Measurements from ENCODE around the gene DCDC2.
"Not testable (repeated sequence)": the region's sequence is repeated elsewhere in the genome, so short reads cannot be mapped to it uniquely, and the experiment has no call there.

The DCDC2 gene

DNA sequence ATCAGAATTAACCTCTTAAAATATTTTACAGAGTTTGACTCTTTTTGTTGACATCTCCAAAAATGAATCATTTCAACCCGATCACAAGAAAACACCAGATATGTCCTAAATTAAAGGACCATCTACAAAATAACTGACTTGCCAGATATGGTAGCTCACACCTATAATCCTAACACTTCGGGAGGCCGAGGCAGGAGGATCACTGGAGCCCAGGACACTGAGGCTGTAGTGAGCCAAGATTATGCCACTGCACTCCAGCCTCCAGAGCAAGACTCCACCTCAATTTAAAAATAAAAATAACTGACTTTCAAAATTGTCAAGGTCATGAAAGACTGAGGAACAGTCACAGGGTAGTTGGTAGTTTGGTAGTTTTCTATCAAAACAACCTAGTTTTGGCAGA is 34.9 kb downstream of the DCDC2 start:
- Histone ChIP-seq H3K9me3 (ENCODE audit: control insufficient read depth, low read length) (no peaks in the 10 kb centered on the region), H3K4me1 (ENCODE audit: control insufficient read depth, insufficient read depth, low read length) (no peaks in the 10 kb centered on the region), H3K27me3 (replicated peaks; ENCODE audit: control insufficient read depth, insufficient read depth, low read length) (no peaks in the 10 kb centered on the region), H3K36me3 (ENCODE audit: control insufficient read depth, insufficient read depth, low read length, severe bottlenecking) (no peaks in the 10 kb centered on the region), H3K9ac (ENCODE audit: low read length) (no peak overlapping the region), H3K4me3 (ENCODE audit: low read length) (no peak overlapping the region)
- no peak for DNase-seq (ENCODE audit: low read depth)

DNA sequence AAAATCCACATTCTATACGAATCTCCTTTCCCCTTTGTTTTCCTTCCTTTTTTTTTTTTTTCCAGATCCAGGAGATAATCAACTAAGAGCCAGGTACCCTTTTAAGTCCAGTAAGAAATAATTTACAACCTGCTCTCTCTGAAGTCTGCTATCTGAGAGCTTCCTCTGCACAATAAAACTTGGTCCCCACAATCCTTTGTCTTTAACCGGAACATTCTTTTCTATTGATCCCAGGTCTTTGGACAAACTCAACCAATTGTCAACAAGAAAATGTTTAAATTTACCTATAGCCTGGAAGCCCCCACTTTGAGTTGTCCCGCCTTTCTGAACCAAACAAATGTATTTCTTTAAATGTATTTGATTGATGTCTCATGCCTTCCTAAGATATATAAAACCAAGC is 35.4 kb downstream of the DCDC2 start:
- H3K4me3 ChIP-seq (ENCODE audit: low read length); DNase-seq (ENCODE audit: low read depth); H3K27me3 ChIP-seq (replicated peaks; ENCODE audit: control insufficient read depth, insufficient read depth, low read length); H3K36me3 ChIP-seq (ENCODE audit: control insufficient read depth, insufficient read depth, low read length, severe bottlenecking); H3K4me1 ChIP-seq (ENCODE audit: control insufficient read depth, insufficient read depth, low read length); H3K9me3 ChIP-seq (ENCODE audit: control insufficient read depth, low read length); H3K9ac ChIP-seq (ENCODE audit: low read length): not testable (repeated sequence)

- H3K36me3 ChIP-seq (ENCODE audit: control insufficient read depth, insufficient read depth, low read length, severe bottlenecking): no peaks in the 10 kb centered on the region
- H3K27me3 ChIP-seq (replicated peaks; ENCODE audit: control insufficient read depth, insufficient read depth, low read length): no peaks in the 10 kb centered on the region
Observed at GRCh38 chr6:24321538-24322162, 36.2 kb downstream of the DCDC2 start.

DNA sequence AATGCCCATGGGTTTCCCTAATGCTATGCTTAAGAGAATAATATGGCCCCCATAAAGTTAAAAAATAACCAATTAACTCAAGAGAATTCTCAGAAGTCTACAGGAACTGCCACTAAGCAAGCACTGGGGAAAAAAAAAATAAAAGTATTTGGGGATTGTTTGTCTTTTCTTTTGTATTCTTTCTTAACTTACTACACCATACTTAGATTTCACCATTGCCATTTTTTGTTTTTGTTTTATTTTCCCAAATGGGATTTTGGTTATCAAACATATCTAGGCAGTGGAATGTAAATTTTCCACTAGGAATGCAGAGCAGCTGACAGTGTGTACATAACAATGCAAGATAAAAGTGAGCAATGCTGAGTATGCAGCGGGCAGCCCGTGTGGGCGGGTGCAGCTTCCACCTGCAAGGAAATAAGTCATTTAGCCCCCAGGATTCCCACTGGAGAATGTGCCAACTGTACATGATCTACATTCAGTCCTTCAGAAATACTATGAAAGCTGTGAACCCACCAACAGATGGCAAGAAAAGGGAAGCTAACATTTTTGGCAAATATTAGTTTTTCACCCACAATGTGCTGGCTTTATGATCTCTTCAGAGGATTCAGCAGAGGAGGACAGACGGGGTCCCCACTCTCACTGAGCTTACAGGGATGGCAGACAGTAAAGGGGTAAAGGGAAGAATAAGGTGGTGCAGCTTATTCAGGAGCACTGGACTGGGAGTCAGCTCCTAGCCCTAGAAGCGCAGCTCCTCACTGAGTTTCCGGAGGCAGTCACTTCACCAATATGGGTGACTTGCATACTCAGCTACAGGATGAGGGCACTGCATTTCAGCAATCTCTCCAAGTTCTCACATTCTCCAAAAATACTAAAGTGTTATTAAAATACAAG is 44.4 kb downstream of the DCDC2 start:
- no peaks in the 10 kb centered on the region for H3K36me3 ChIP-seq (ENCODE audit: control insufficient read depth, insufficient read depth, low read length, severe bottlenecking)
- H3K4me3 ChIP-seq (ENCODE audit: low read length): no peak overlapping the region
- H3K4me1 ChIP-seq (ENCODE audit: control insufficient read depth, insufficient read depth, low read length): no peaks in the 10 kb centered on the region
- peaks cover 6% of the 10 kb centered on the region for H3K9me3 ChIP-seq (ENCODE audit: control insufficient read depth, low read length)
- peaks cover 6% of the 10 kb centered on the region for H3K27me3 ChIP-seq (replicated peaks; ENCODE audit: control insufficient read depth, insufficient read depth, low read length)
- peak; percentile 68 for DNase-seq (ENCODE audit: low read depth)
- no peak overlapping the region for H3K9ac ChIP-seq (ENCODE audit: low read length)

More at GRCh38 chr6:24321538-24322162, 36.2 kb downstream of the DCDC2 start:
- Histone ChIP-seq H3K4me1 (ENCODE audit: control insufficient read depth, insufficient read depth, low read length) (no peaks in the 10 kb centered on the region), H3K4me3 (ENCODE audit: low read length) (no peak overlapping the region), H3K9me3 (ENCODE audit: control insufficient read depth, low read length) (no peaks in the 10 kb centered on the region), H3K9ac (ENCODE audit: low read length) (no peak overlapping the region)
- DNase-seq (ENCODE audit: low read depth): no peak

DNA sequence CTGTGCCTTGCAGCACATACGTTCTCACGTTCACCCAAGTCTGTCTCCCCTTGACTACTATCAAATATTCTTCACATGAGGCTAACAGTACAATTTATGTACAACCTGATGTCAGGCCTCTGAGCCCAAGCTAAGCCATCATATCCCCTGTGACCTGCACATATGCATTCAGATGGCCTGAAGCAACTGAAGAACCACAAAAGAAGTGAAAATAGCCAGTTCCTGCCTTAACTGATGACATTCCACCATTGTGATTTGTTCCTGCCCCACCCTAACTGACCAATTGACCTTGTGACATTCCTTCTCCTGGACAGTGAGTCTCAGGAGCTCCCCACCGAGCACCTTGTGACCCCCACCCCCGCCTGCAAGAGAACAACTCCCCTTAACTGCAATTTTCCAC is 46.1 kb downstream of the DCDC2 start:
- H3K4me1 ChIP-seq (ENCODE audit: control insufficient read depth, insufficient read depth, low read length); H3K36me3 ChIP-seq (ENCODE audit: control insufficient read depth, insufficient read depth, low read length, severe bottlenecking); H3K4me3 ChIP-seq (ENCODE audit: low read length); H3K27me3 ChIP-seq (replicated peaks; ENCODE audit: control insufficient read depth, insufficient read depth, low read length); H3K9ac ChIP-seq (ENCODE audit: low read length); DNase-seq (ENCODE audit: low read depth); H3K9me3 ChIP-seq (ENCODE audit: control insufficient read depth, low read length): not testable (repeated sequence)

GRCh38 chr6:24307881-24308280 is 50.0 kb downstream of the DCDC2 start:
- no peak for DNase-seq (ENCODE audit: low read depth)
- Histone ChIP-seq H3K9ac (ENCODE audit: low read length) (no peak overlapping the region), H3K36me3 (ENCODE audit: control insufficient read depth, insufficient read depth, low read length, severe bottlenecking) (no peaks in the 10 kb centered on the region), H3K9me3 (ENCODE audit: control insufficient read depth, low read length) (peaks cover 6% of the 10 kb centered on the region), H3K27me3 (replicated peaks; ENCODE audit: control insufficient read depth, insufficient read depth, low read length) (no peaks in the 10 kb centered on the region), H3K4me3 (ENCODE audit: low read length) (no peak overlapping the region), H3K4me1 (ENCODE audit: control insufficient read depth, insufficient read depth, low read length) (peaks cover 6% of the 10 kb centered on the region)

GRCh38 chr6:24306936-24307335 is 50.9 kb downstream of the DCDC2 start:
- H3K36me3 ChIP-seq (ENCODE audit: control insufficient read depth, insufficient read depth, low read length, severe bottlenecking): no peaks in the 10 kb centered on the region
- H3K4me3 ChIP-seq (ENCODE audit: low read length): no peak overlapping the region
- H3K9ac ChIP-seq (ENCODE audit: low read length): no peak overlapping the region

GRCh38 chr6:24306038-24306437 is 51.8 kb downstream of the DCDC2 start:
- H3K9me3 ChIP-seq (ENCODE audit: control insufficient read depth, low read length): no peaks in the 10 kb centered on the region
- H3K36me3 ChIP-seq (ENCODE audit: control insufficient read depth, insufficient read depth, low read length, severe bottlenecking): no peaks in the 10 kb centered on the region
- DNase-seq (ENCODE audit: low read depth): no peak
- no peaks in the 10 kb centered on the region for H3K27me3 ChIP-seq (replicated peaks; ENCODE audit: control insufficient read depth, insufficient read depth, low read length)
- no peak overlapping the region for H3K9ac ChIP-seq (ENCODE audit: low read length)
- no peak overlapping the region for H3K4me3 ChIP-seq (ENCODE audit: low read length)
- peaks cover 6% of the 10 kb centered on the region for H3K4me1 ChIP-seq (ENCODE audit: control insufficient read depth, insufficient read depth, low read length)

More at GRCh38 chr6:24306936-24307335, 50.9 kb downstream of the DCDC2 start:
- DNase-seq (ENCODE audit: low read depth): no peak
- peaks cover 6% of the 10 kb centered on the region for H3K9me3 ChIP-seq (ENCODE audit: control insufficient read depth, low read length)
- H3K4me1 ChIP-seq (ENCODE audit: control insufficient read depth, insufficient read depth, low read length): peaks cover 6% of the 10 kb centered on the region
- no peaks in the 10 kb centered on the region for H3K27me3 ChIP-seq (replicated peaks; ENCODE audit: control insufficient read depth, insufficient read depth, low read length)

GRCh38 chr6:24296944-24297343 is 60.9 kb downstream of the DCDC2 start:
- Histone ChIP-seq H3K4me3 (ENCODE audit: low read length) (no peak overlapping the region), H3K4me1 (ENCODE audit: control insufficient read depth, insufficient read depth, low read length) (no peaks in the 10 kb centered on the region), H3K36me3 (ENCODE audit: control insufficient read depth, insufficient read depth, low read length, severe bottlenecking) (no peaks in the 10 kb centered on the region), H3K27me3 (replicated peaks; ENCODE audit: control insufficient read depth, insufficient read depth, low read length) (no peaks in the 10 kb centered on the region), H3K9me3 (ENCODE audit: control insufficient read depth, low read length) (no peaks in the 10 kb centered on the region), H3K9ac (ENCODE audit: low read length) (no peak overlapping the region)
- DNase-seq (ENCODE audit: low read depth): no peak

GRCh38 chr6:24293852-24294251 is 64.0 kb downstream of the DCDC2 start:
- not testable (repeated sequence) for DNase-seq (ENCODE audit: low read depth); H3K4me3 ChIP-seq (ENCODE audit: low read length); H3K36me3 ChIP-seq (ENCODE audit: control insufficient read depth, insufficient read depth, low read length, severe bottlenecking); H3K9me3 ChIP-seq (ENCODE audit: control insufficient read depth, low read length); H3K27me3 ChIP-seq (replicated peaks; ENCODE audit: control insufficient read depth, insufficient read depth, low read length); H3K9ac ChIP-seq (ENCODE audit: low read length); H3K4me1 ChIP-seq (ENCODE audit: control insufficient read depth, insufficient read depth, low read length)

GRCh38 chr6:24287239-24287638 is 70.6 kb downstream of the DCDC2 start:
- Histone ChIP-seq H3K36me3 (ENCODE audit: control insufficient read depth, insufficient read depth, low read length, severe bottlenecking) (no peaks in the 10 kb centered on the region), H3K9me3 (ENCODE audit: control insufficient read depth, low read length) (no peaks in the 10 kb centered on the region), H3K4me1 (ENCODE audit: control insufficient read depth, insufficient read depth, low read length) (peaks cover 5% of the 10 kb centered on the region), H3K27me3 (replicated peaks; ENCODE audit: control insufficient read depth, insufficient read depth, low read length) (peaks cover 3% of the 10 kb centered on the region), H3K4me3 (ENCODE audit: low read length) (no peak overlapping the region), H3K9ac (ENCODE audit: low read length) (no peak overlapping the region)
- no peak for DNase-seq (ENCODE audit: low read depth)
